CD4-positive, CD25-positive, alpha-beta regulatory T cell (primary cell): ENCODE results near the gene TMEM154. TPM values are rescaled to one million over a fixed set of nuclear protein-coding genes. Genes with fewer than 3 reads are reported as not detected.
A peak's percentile ranks its signal among the peaks of the same experiment; 100 is the strongest.

ENCODE experiments used
- ATAC-seq, 2 donors: fragments of 150-1000 bp; cut with Tn5 transposase; one replicate each; pipeline ENCODE4 v1.10.0; 2021; ENCODE audit warnings: low read depth in 2 of 2, moderate number of reproducible peaks in 2 of 2, moderate library complexity in 1 of 2
- DNase-seq, 3 donors: peaks; one replicate each; pipeline versions ENCODE4 v3.0.0 to v3.0.0-alpha.2; 2012 to 2022; ENCODE audit warnings: mixed read lengths in 1 of 3
- H3K27ac ChIP-seq: one replicate; pipeline ENCODE4 v1.7.0; 2013; ENCODE audit warnings: mild to moderate bottlenecking, low read length; ENCODE audit not compliant: insufficient read depth, poor library complexity, severe bottlenecking
- H3K27me3 ChIP-seq: one replicate; pipeline ENCODE4 v1.7.0; 2013; ENCODE audit warnings: low read length; ENCODE audit not compliant: control insufficient read depth, insufficient read depth
- H3K36me3 ChIP-seq: one replicate; pipeline ENCODE4 v1.7.0; 2013; ENCODE audit warnings: mild to moderate bottlenecking, low read length, moderate library complexity; ENCODE audit not compliant: control insufficient read depth, insufficient read depth
- H3K4me1 ChIP-seq: 2 replicates; pipeline ENCODE4 v1.7.0; 2013; ENCODE audit warnings: mild to moderate bottlenecking, low read length; ENCODE audit not compliant: insufficient read depth, control insufficient read depth, poor library complexity, severe bottlenecking
- H3K4me3 ChIP-seq: one replicate; pipeline ENCODE4 v1.7.0; 2013; ENCODE audit warnings: low read depth, mild to moderate bottlenecking, low read length, moderate library complexity
- H3K9me3 ChIP-seq, 2 experiments: 1 replicate in 1 of 2; 2 replicates in 1 of 2; pipeline ENCODE4 v1.7.0; 2013; ENCODE audit warnings: low read length in 2 of 2, mild to moderate bottlenecking in 1 of 2, moderate library complexity in 1 of 2; ENCODE audit not compliant: control insufficient read depth in 2 of 2
- H3K27ac Mint-ChIP-seq, 3 donors: one replicate each; pipeline ENCODE4 v1.8.0; 2020 to 2022; ENCODE audit warnings: mild to moderate bottlenecking in 3 of 3, mixed read lengths in 3 of 3, moderate library complexity in 2 of 3
- H3K27me3 Mint-ChIP-seq: one replicate; pipeline ENCODE4 v1.8.0; 2022; ENCODE audit warnings: mild to moderate bottlenecking, mixed read lengths
- H3K36me3 Mint-ChIP-seq: one replicate; pipeline ENCODE4 v1.8.0; 2020; ENCODE audit warnings: mixed read lengths
- H3K4me1 Mint-ChIP-seq, 4 donors: one replicate each; pipeline ENCODE4 v1.8.0; 2020 to 2022; ENCODE audit warnings: mixed read lengths in 4 of 4, mild to moderate bottlenecking in 1 of 4
- H3K4me3 Mint-ChIP-seq, 4 donors: one replicate each; pipeline ENCODE4 v1.8.0; 2020 to 2022; ENCODE audit warnings: mild to moderate bottlenecking in 4 of 4, mixed read lengths in 4 of 4, moderate library complexity in 3 of 4
- H3K9me3 Mint-ChIP-seq, 7 donors: one replicate each; pipeline ENCODE4 v1.8.0; 2020 to 2022; ENCODE audit warnings: mixed read lengths in 7 of 7, mild to moderate bottlenecking in 3 of 7, moderate library complexity in 2 of 7
- polyA plus RNA-seq, 4 donors: library from polyadenylated mRNA; unstranded; fragments of 300-500 nt; fragmentation: Illumina TruSeq; gene quantifications; one replicate each; pipeline ENCODE4 v1.2.3, GENCODE V29; 2021
- total RNA-seq: library from RNA; stranded (reverse); gene quantifications from one replicate; pipeline ENCODE4 v1.2.3, GENCODE V29; 2022

Gene TMEM154
- total and polyA plus RNA-seq, 5 donors from 2014 or later: 36.3 to 62.4 (median 55.2) TPM

- H3K27ac Mint-ChIP-seq: no peak overlapping the region
- peaks cover 0 to 7% (median 2%) of the 10 kb centered on the region in 4 donors for H3K4me1 Mint-ChIP-seq
- no peaks in the 10 kb centered on the region for H3K4me1 ChIP-seq
- no peak overlapping the region for H3K4me3 ChIP-seq
- H3K36me3 ChIP-seq: no peaks in the 10 kb centered on the region
- H3K4me3 Mint-ChIP-seq: no peak overlapping the region
- H3K27me3 Mint-ChIP-seq: no peaks in the 10 kb centered on the region
- ATAC-seq: no peak
- H3K27ac ChIP-seq: no peak overlapping the region
- no peaks in the 10 kb centered on the region for H3K27me3 ChIP-seq
- H3K9me3 Mint-ChIP-seq: peaks cover 0 to 15% (median 3%) of the 10 kb centered on the region in 7 donors
- DNase-seq: no peak
- peaks cover 6% of the 10 kb centered on the region for H3K36me3 Mint-ChIP-seq
- H3K9me3 ChIP-seq: peaks cover 3 to 12% of the 10 kb centered on the region in 2 experiments
Measured at GRCh38 chr4:152705903-152706302, 26.1 kb upstream of the TMEM154 start.

GRCh38 chr4:152704788-152705187 is 25.0 kb upstream of the TMEM154 start:
- Mint-ChIP-seq H3K4me1 (peaks cover 0 to 7% (median 2%) of the 10 kb centered on the region in 4 donors), H3K27ac (no peak overlapping the region), H3K27me3 (no peaks in the 10 kb centered on the region), H3K36me3 (peaks cover 6% of the 10 kb centered on the region), H3K4me3 (no peak overlapping the region), H3K9me3 (peaks cover 0 to 15% (median 3%) of the 10 kb centered on the region in 7 donors)
- Histone ChIP-seq H3K4me1 (no peaks in the 10 kb centered on the region), H3K4me3 (no peak overlapping the region), H3K27me3 (no peaks in the 10 kb centered on the region), H3K27ac (no peak overlapping the region), H3K36me3 (no peaks in the 10 kb centered on the region), H3K9me3 (peaks cover 3 to 12% of the 10 kb centered on the region in 2 experiments)
- DNase-seq (no peak), ATAC-seq (no peak)

GRCh38 chr4:152700151-152700550 is 20.4 kb upstream of the TMEM154 start:
- Mint-ChIP-seq H3K36me3 (peaks cover 6% of the 10 kb centered on the region), H3K9me3 (peaks cover 0 to 11% (median 2%) of the 10 kb centered on the region in 7 donors), H3K4me3 (no peak overlapping the region), H3K27me3 (no peaks in the 10 kb centered on the region), H3K4me1 (peaks cover 11 to 19% (median 15%) of the 10 kb centered on the region in 4 donors), H3K27ac (no peak overlapping the region)
- no peak overlapping the region for H3K4me3 ChIP-seq
- DNase-seq (no peak), ATAC-seq (no peak)
- H3K4me1 ChIP-seq: peaks cover 18% of the 10 kb centered on the region
- H3K27me3 ChIP-seq: no peaks in the 10 kb centered on the region
- H3K27ac ChIP-seq: no peak overlapping the region
- peaks cover 3 to 8% of the 10 kb centered on the region in 2 experiments for H3K9me3 ChIP-seq
- H3K36me3 ChIP-seq: no peaks in the 10 kb centered on the region

GRCh38 chr4:152699313-152699712 is 19.5 kb upstream of the TMEM154 start:
- no peak overlapping the region for H3K4me3 Mint-ChIP-seq
- DNase-seq (no peak), ATAC-seq (no peak)
- H3K4me1 ChIP-seq: peaks cover 18% of the 10 kb centered on the region
- H3K36me3 ChIP-seq: no peaks in the 10 kb centered on the region
- no peak overlapping the region for H3K27ac Mint-ChIP-seq
- H3K4me3 ChIP-seq: no peak overlapping the region
- H3K27me3 Mint-ChIP-seq: no peaks in the 10 kb centered on the region
- peaks cover 0 to 5% of the 10 kb centered on the region in 2 experiments for H3K9me3 ChIP-seq
- H3K27ac ChIP-seq: no peak overlapping the region
- no peaks in the 10 kb centered on the region for H3K36me3 Mint-ChIP-seq
- H3K4me1 Mint-ChIP-seq: peaks cover 7 to 17% (median 14%) of the 10 kb centered on the region in 4 donors
- H3K9me3 Mint-ChIP-seq: peaks cover 0 to 4% (median 2%) of the 10 kb centered on the region in 7 donors
- no peaks in the 10 kb centered on the region for H3K27me3 ChIP-seq

DNA sequence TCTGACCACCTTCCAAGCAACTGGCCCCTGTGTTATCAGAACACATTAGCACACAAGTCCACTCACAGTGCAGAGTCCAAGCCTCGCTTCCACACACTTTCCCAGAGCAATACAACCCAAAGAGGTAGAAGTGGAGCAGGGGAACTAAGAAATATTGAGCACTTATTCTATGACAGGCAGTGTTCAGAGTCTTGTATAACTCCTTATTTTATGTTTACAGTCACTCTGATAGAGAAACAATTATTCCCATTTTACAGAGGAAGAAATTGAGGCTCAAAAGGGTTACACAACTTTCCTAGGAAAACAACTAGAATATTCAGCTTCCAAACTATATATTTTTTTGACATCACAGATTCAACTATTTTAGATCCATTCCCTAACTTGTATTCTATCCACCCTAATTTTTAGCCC is 18.3 kb upstream of the TMEM154 start:
- no peak for ATAC-seq

GRCh38 chr4:152697284-152698088 is 17.7 kb upstream of the TMEM154 start:
- H3K9me3 Mint-ChIP-seq: peaks cover 0 to 2% (median 0%) of the 10 kb centered on the region in 7 donors
- DNase-seq (no peak), ATAC-seq (no peak)
- H3K27me3 Mint-ChIP-seq: no peaks in the 10 kb centered on the region
- Histone ChIP-seq H3K4me1 (peaks cover 18% of the 10 kb centered on the region), H3K27me3 (no peaks in the 10 kb centered on the region), H3K4me3 (peak overlapping the region; percentile 21), H3K27ac (peak overlapping the region; percentile 64), H3K9me3 (no peaks in the 10 kb centered on the region), H3K36me3 (no peaks in the 10 kb centered on the region)
- peak overlapping the region; percentile 41 to 69 (median 51) for H3K27ac Mint-ChIP-seq
- H3K4me1 Mint-ChIP-seq: peaks cover 7 to 17% (median 14%) of the 10 kb centered on the region in 4 donors
- H3K36me3 Mint-ChIP-seq: no peaks in the 10 kb centered on the region
- H3K4me3 Mint-ChIP-seq: peak overlapping the region in 1 of 4 donors; percentile 4

More for the DNA sequence above, 18.3 kb upstream of the TMEM154 start:
- Histone ChIP-seq H3K4me1 (peaks cover 18% of the 10 kb centered on the region), H3K4me3 (no peak overlapping the region), H3K27me3 (no peaks in the 10 kb centered on the region), H3K27ac (no peak overlapping the region), H3K36me3 (no peaks in the 10 kb centered on the region), H3K9me3 (no peaks in the 10 kb centered on the region)
- peaks cover 0 to 2% (median 0%) of the 10 kb centered on the region in 7 donors for H3K9me3 Mint-ChIP-seq
- H3K4me3 Mint-ChIP-seq: no peak overlapping the region
- H3K27me3 Mint-ChIP-seq: no peaks in the 10 kb centered on the region
- H3K4me1 Mint-ChIP-seq: peaks cover 7 to 17% (median 14%) of the 10 kb centered on the region in 4 donors
- DNase-seq: no peak
- no peaks in the 10 kb centered on the region for H3K36me3 Mint-ChIP-seq
- peak overlapping the region in 1 of 3 donors; percentile 69 for H3K27ac Mint-ChIP-seq

DNA sequence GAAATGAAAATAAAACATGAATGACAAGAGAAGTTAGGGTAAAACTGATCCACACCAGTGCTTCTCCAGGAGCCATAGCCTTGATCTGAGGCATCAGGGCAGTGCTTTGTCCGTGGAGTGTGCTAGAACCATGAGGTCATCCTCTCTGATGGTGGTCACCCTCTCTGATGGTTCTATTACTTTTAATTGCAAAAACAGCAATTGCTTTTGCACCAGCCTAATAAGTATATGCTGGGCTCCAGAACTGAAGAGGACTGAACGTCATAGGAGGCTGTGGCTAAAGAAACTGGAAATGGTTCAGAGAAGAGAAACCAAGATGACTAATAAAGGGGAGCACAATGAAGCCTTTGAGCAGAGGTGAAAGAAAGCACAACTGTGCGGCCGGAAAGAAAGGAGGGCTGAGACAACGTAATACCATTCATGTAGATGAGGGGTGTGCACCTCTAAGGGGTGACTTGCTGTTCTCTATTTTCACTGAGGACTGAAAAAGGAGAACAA is 17.0 kb upstream of the TMEM154 start:
- Histone ChIP-seq H3K4me3 (peak overlapping the region; percentile 21), H3K4me1 (peaks cover 18% of the 10 kb centered on the region), H3K36me3 (no peaks in the 10 kb centered on the region), H3K9me3 (no peaks in the 10 kb centered on the region), H3K27ac (peak overlapping the region; percentile 64), H3K27me3 (no peaks in the 10 kb centered on the region)
- H3K36me3 Mint-ChIP-seq: no peaks in the 10 kb centered on the region
- ATAC-seq: peak; percentile 98 to 99
- peak overlapping the region; percentile 41 to 69 (median 51) for H3K27ac Mint-ChIP-seq
- DNase-seq: peak; percentile 30 to 90 (median 74)
- H3K4me1 Mint-ChIP-seq: peaks cover 7 to 17% (median 14%) of the 10 kb centered on the region in 4 donors
- H3K9me3 Mint-ChIP-seq: peaks cover 0 to 1% (median 0%) of the 10 kb centered on the region in 7 donors
- H3K4me3 Mint-ChIP-seq: peak overlapping the region in 1 of 4 donors; percentile 4
- H3K27me3 Mint-ChIP-seq: no peaks in the 10 kb centered on the region
